Choroid plexus epithelial cell (primary cell): ENCODE data around the gene DNAH2.

ENCODE experiments used
- DNase-seq: peaks from one replicate; pipeline ENCODE4 v3.0.0-alpha.2; 2010; ENCODE audit warnings: low read depth
- H3K4me3 ChIP-seq: 2 replicates; pipeline ENCODE4 v1.5.1; 2011; ENCODE audit warnings: low read depth, mild to moderate bottlenecking, control low read depth, low read length, moderate library complexity
- CTCF ChIP-seq: conservative IDR thresholded peaks from 2 replicates; pipeline ENCODE4 v1.5.1; 2011; ENCODE audit warnings: low read depth, mild to moderate bottlenecking, control low read depth, inconsistent platforms, low read length, moderate library complexity

Gene DNAH2

GRCh38 chr17:7850701-7851437 lies 133.3 kb downstream of the DNAH2 start:
- TF ChIP-seq CTCF = no peak
- DNase-seq = no peak
- H3K4me3 ChIP-seq = no peak overlapping the region

GRCh38 chr17:7851438-7852261 lies 134.1 kb downstream of the DNAH2 start:
- H3K4me3 ChIP-seq = peak overlapping the region; percentile 18
- DNase-seq = peak; percentile 91
- TF ChIP-seq CTCF = peak; percentile 90

- TF ChIP-seq CTCF = no peak
- H3K4me3 ChIP-seq = no peak overlapping the region
- DNase-seq = no peak
Measured at GRCh38 chr17:7852262-7852670, 134.7 kb downstream of the DNAH2 start.

GRCh38 chr17:7852919-7853690 lies 135.6 kb downstream of the DNAH2 start:
- TF ChIP-seq CTCF = no peak
- DNase-seq = no peak
- H3K4me3 ChIP-seq = no peak overlapping the region

GRCh38 chr17:7853691-7854038 lies 136.1 kb downstream of the DNAH2 start:
- no peak for TF ChIP-seq CTCF
- no peak overlapping the region for H3K4me3 ChIP-seq

GRCh38 chr17:7854078-7854777 lies 136.7 kb downstream of the DNAH2 start:
- DNase-seq = no peak
- no peak overlapping the region for H3K4me3 ChIP-seq
- no peak for TF ChIP-seq CTCF

More at GRCh38 chr17:7853691-7854038, 136.1 kb downstream of the DNAH2 start:
- no peak for DNase-seq
